Activated gamma-delta T cell treated with Interleukin-2 at 50 U/mL for 16 hours (primary cell): Measurements from ENCODE around the gene IFI27L2.
A peak's percentile ranks its signal among the peaks of the same experiment; 100 is the strongest.

Source experiments
- DNase-seq: peaks from one replicate; pipeline ENCODE4 v3.0.0-alpha.2; 2020

IFI27L2 gene

DNA sequence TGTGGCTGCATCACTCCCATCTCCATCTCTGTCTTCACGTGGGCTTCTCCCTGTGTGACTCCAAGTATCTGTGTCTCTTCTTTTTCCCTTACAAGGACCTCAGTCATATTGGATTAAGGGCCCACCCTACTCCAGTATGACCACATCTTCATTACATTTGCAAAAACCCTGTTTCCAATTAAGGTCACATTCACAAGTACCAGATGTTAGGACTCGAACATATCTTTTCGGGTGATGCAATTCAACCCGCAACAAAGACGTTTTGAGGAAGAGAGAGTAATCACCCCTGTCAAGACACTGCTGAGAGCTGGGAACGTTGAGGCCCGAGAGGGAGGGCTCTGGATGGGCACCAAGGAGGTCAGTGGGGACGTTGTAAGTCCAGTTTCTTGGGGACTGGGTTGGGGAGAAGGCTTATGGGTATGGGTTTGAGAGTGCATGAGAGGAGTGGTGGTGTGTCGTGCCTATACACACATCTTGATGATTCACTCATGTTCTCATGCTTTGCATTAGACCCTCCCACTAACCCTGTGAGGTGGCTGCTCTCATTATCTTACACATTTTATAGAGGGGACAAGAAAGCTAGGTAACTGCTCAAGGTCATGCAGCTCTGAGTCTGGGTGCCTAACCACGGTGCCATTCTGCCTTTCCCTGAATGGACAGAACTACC is 30.9 kb downstream of the IFI27L2 start:
- no peak for DNase-seq

DNA sequence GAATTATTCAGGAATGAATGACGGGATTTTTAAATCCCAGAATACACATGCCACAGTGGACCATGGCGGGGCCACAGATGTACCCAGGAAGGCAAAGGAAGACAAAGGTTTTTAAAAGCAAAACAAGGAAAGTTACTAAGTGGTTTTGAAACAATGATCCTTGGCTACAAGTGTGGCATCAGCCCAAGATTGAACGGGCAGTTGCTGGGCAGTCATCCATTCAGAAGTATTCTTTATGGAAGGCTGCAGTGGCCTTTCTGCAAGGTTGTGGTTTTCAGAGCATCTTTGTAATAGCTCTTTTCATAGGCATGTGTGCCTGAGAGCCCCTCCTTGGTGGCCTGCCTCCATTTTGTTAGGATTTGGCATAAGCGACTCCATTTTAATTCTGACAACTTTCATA is 32.3 kb downstream of the IFI27L2 start:
- no peak for DNase-seq

GRCh38 chr14:94093418-94093817 is 36.0 kb downstream of the IFI27L2 start:
- DNase-seq, result no peak

DNA sequence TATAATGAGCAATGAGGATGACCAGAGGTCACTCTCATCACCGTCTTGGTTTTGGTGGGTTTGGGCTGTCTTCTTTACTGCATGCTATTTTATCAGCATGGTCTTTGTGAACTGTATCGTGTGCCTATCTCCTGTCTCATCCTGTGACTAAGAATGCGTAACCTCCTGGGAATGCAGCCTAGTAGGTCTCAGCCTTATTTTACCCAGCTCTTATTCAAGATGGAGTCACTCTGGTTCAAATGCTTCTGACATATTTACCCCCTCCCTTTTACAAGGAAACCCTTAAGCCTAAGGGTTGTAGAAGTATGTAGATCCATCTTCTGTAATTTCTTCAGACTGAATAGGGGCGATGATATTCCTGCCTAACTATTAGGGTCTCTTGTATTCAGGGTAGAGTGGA is 39.9 kb downstream of the IFI27L2 start:
- DNase-seq, result no peak

- no peak for DNase-seq
These were observed 40.9 kb downstream of the IFI27L2 start for GRCh38 chr14:94088516-94088915.

DNA sequence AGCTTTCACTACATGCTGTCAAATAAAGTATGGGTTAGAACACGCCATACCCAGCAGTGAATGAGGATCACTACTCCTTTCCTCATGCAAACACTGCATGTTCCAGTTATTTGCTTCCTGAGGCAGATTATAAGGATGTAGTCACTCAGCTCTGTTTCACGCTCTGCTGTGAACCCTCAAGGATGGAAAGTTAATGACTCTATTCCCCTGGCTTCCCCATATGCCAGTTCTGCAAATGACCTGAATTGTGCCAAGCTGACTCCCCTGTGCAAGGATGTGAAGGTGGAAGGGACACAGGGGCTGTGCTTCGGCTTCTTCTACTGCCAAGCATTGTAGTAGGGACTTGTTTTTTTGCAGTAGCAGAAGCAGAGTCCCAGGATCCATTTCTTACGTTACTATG is 41.5 kb downstream of the IFI27L2 start:
- no peak for DNase-seq

DNA sequence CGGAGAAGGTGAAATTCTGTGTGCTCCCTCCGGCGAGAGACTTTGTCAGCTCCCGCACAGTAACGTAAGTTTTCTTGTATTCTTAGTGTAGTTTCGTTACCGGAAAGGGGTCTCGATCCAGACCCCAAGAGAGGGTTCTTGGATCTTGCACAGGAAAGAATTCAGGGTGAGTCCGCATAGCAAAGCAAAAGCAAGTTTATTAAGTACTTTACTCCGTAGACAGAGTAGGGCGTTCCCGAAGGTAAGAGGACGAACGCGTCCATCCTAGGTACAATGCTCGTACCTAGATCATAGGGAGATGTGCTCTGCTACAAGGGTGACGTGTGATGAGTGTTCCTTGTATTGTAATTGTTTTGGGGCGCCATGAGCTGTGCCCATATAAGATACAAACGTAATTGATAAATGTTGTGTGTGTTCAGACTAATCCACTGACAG is 48.0 kb downstream of the IFI27L2 start:
- DNase-seq, result no peak

GRCh38 chr14:94080621-94081385 is 48.6 kb downstream of the IFI27L2 start, which contains the start of the genes DDX24 and IFI27L1:
DDX24 (minus strand) TSS chr14:94081202; CDS start chr14:94079742, 1,460 bp downstream.
IFI27L1 (plus strand) TSS chr14:94081310; CDS start chr14:94096938, 15,628 bp downstream.
- DNase-seq, result peak; percentile 96

DNA sequence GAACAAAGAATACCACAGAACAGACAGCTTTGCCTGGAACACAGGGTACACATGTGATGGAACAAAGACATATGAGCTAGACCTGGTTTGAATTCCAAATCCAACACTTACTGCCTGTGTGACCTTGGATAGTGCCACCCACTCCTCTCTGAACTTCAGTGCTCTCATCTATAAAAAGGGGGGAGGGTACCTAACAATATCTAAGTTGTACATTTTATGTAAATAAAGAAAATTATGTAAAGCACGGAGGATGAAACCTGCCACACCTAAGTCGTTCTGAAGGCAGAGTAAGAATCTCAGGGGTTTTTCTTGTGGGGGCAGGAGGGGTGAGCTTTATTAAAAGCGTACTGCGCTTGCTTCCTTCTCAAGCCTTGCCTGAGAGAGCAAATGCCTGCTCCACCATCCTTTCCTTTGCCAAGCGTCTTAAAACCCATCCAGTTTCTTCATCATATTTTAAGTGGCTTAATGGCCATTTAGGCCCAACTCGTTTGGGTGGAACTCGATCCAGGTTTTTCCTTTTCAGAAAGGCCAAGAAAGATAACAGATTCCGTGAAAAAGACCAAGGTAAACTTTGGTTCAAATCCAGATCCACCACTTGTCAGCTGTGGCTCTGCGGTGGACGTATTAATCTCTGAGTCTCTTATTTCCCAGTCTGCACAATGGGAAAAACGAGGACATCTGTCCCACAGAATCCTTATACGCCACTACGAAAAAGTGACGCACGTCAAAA is 49.3 kb downstream of the IFI27L2 start:
- DNase-seq, result no peak

GRCh38 chr14:94077823-94078222 is 51.6 kb downstream of the IFI27L2 start:
- no peak for DNase-seq
